ENCODE measurements around the gene PACS1.

GRCh38 chr11:66189031-66189745 is 119.1 kb downstream of the PACS1 start:
- TF ChIP-seq POLR2A (IDR thresholded peaks at IDR 0.05) (no peak), CTCF (IDR thresholded peaks at IDR 0.05) (no peak)

All from ovary (tissue), 3 donors.